ENCODE data around the gene OCRL. TPM values are rescaled to one million over a fixed set of nuclear protein-coding genes. Genes with fewer than 3 reads are reported as not detected.
"Not testable (repeated sequence)": the region's sequence is repeated elsewhere in the genome, so short reads cannot be mapped to it uniquely, and the experiment has no call there.

OCRL gene
- total RNA-seq, 1 experiment from 2014 or later, result 53.7 TPM

DNA sequence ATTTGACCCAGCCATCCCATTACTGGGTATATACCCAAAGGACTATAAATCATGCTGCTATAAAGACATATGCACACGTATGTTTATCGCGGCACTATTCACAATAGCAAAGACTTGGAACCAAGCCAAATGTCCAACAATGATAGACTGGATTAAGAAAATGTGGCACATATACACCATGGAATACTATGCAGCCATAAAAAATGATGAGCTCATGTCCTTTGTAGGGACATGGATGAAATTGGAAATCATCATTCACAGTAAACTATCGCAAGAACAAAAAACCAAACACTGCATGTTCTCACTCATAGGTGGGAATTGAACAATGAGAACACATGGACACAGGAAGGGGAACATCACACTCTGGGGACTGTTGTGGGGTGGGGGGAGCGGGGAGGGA is 24.3 kb downstream of the OCRL start:
- H3K9me3 ChIP-seq (ENCODE audit: control insufficient read depth, insufficient read depth, low read depth, low read length); H3K4me3 ChIP-seq (ENCODE audit: low read depth in 2 of 2, low read length in 2 of 2); CTCF ChIA-PET: not testable (repeated sequence)

DNA sequence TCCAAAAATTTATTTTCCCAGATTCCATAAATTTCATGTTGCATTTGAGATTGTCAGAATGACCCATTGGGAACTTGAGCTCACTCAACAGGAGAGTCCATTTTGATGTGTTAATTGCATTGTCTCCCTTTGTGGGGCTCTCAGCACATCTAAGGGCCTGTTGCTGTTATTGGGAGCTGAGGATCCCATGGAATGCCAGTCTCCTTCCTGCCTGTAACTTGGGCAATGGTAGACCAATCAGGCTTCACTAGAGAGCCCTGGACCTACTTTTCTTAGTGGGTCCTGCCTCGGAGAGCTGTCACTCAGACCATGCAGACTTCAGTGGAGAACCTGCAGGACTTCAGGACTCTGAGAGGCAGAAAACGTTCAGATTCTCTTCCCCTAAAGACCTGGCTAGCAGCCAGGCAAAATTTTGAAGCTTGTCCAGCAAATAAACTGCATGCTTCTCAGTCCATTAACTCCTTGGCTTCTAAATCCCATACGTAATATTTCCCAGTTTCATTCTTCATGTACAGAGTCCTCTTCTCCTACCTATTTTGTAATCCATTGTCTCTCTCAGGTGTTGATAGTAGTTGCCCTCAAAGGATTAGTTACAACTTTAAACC is 25.1 kb downstream of the OCRL start:
- intact Hi-C loops (cut with micrococcal nuclease; ENCODE audit: unreplicated experiment), result no loop called here
- no peak overlapping the region for H3K27ac ChIP-seq (ENCODE audit: low read length)
- H3K4me3 ChIP-seq (ENCODE audit: low read depth in 2 of 2, low read length in 2 of 2), result no peak overlapping the region

More for the DNA sequence above, 24.3 kb downstream of the OCRL start:
- ATAC-seq; POLR2A ChIA-PET; DNase-seq (ENCODE audit: low read depth, low spot score); BruUV-seq (replicated peaks); H3K27me3 ChIP-seq (ENCODE audit: control insufficient read depth, insufficient read depth, low read length); in situ Hi-C loops (cut with HindIII; ENCODE audit: low pct_unique_long_range_greater_than_20kb, low sequenced_read_pairs); H3K4me1 ChIP-seq (ENCODE audit: control insufficient read depth, insufficient read depth, low read length); intact Hi-C loops (cut with micrococcal nuclease; ENCODE audit: unreplicated experiment); H3K27ac ChIP-seq (ENCODE audit: low read length): not testable (repeated sequence)
- peaks cover 31% of the 10 kb centered on the region for H3K36me3 ChIP-seq (ENCODE audit: control insufficient read depth, insufficient read depth, low read length)

DNA sequence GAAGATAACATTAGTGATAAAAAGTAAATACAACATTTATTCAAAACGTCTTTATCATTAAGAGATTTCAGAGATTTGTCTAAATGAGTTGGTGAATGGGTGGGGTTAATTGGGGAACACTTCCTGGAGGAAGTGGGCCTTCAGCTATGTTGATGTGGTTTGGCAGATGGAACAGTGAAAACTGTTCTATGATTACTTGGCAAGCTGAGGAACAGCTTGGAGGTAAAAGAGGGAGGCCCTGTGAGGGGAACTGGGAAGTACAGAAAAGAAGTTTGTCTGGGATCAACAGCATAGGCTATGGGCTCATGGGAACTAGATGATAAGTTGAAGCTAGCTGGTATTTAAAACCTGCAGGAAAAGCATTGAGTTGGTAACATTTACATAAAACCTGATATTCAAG is 26.0 kb downstream of the OCRL start:
- Histone ChIP-seq H3K36me3 (ENCODE audit: control insufficient read depth, insufficient read depth, low read length) (peaks cover 29% of the 10 kb centered on the region), H3K27ac (ENCODE audit: low read length) (no peak overlapping the region), H3K9me3 (ENCODE audit: control insufficient read depth, insufficient read depth, low read depth, low read length) (no peaks in the 10 kb centered on the region), H3K4me3 (ENCODE audit: low read depth in 2 of 2, low read length in 2 of 2) (no peak overlapping the region), H3K4me1 (ENCODE audit: control insufficient read depth, insufficient read depth, low read length) (no peaks in the 10 kb centered on the region), H3K27me3 (ENCODE audit: control insufficient read depth, insufficient read depth, low read length) (no peaks in the 10 kb centered on the region)
- in situ Hi-C loops (cut with HindIII; ENCODE audit: low pct_unique_long_range_greater_than_20kb, low sequenced_read_pairs) (no loop called here), intact Hi-C loops (cut with micrococcal nuclease; ENCODE audit: unreplicated experiment) (no loop called here)
- TF ChIP-seq TCF7L2 (IDR thresholded peaks at IDR 0.05; ENCODE audit: low read depth, low read length) (no peak), POLR2AphosphoS5 (IDR thresholded peaks at IDR 0.05; ENCODE audit: low read depth, low read length) (no peak), SIN3A (IDR thresholded peaks at IDR 0.05; ENCODE audit: borderline replicate concordance, insufficient read depth, low read depth, low read length) (no peak)
- TF ChIP-seq, protein P1, sequence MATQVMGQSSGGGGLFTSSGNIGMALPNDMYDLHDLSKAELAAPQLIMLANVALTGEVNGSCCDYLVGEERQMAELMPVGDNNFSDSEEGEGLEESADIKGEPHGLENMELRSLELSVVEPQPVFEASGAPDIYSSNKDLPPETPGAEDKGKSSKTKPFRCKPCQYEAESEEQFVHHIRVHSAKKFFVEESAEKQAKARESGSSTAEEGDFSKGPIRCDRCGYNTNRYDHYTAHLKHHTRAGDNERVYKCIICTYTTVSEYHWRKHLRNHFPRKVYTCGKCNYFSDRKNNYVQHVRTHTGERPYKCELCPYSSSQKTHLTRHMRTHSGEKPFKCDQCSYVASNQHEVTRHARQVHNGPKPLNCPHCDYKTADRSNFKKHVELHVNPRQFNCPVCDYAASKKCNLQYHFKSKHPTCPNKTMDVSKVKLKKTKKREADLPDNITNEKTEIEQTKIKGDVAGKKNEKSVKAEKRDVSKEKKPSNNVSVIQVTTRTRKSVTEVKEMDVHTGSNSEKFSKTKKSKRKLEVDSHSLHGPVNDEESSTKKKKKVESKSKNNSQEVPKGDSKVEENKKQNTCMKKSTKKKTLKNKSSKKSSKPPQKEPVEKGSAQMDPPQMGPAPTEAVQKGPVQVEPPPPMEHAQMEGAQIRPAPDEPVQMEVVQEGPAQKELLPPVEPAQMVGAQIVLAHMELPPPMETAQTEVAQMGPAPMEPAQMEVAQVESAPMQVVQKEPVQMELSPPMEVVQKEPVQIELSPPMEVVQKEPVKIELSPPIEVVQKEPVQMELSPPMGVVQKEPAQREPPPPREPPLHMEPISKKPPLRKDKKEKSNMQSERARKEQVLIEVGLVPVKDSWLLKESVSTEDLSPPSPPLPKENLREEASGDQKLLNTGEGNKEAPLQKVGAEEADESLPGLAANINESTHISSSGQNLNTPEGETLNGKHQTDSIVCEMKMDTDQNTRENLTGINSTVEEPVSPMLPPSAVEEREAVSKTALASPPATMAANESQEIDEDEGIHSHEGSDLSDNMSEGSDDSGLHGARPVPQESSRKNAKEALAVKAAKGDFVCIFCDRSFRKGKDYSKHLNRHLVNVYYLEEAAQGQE (IDR thresholded peaks at IDR 0.05; ENCODE audit: insufficient read depth in 1 of 2, low read depth in 2 of 2, low read length in 1 of 2), result no peak
- TF ChIP-seq, protein P2, sequence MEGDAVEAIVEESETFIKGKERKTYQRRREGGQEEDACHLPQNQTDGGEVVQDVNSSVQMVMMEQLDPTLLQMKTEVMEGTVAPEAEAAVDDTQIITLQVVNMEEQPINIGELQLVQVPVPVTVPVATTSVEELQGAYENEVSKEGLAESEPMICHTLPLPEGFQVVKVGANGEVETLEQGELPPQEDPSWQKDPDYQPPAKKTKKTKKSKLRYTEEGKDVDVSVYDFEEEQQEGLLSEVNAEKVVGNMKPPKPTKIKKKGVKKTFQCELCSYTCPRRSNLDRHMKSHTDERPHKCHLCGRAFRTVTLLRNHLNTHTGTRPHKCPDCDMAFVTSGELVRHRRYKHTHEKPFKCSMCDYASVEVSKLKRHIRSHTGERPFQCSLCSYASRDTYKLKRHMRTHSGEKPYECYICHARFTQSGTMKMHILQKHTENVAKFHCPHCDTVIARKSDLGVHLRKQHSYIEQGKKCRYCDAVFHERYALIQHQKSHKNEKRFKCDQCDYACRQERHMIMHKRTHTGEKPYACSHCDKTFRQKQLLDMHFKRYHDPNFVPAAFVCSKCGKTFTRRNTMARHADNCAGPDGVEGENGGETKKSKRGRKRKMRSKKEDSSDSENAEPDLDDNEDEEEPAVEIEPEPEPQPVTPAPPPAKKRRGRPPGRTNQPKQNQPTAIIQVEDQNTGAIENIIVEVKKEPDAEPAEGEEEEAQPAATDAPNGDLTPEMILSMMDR (IDR thresholded peaks at IDR 0.05), result no peak
- POLR2A ChIA-PET, result no interaction called here
- no peak for ATAC-seq
- DNase-seq (ENCODE audit: low read depth, low spot score), result no peak
- no TSS peak for BruUV-seq (replicated peaks)
- CTCF ChIA-PET, result no interaction called here

More for the DNA sequence above, 25.1 kb downstream of the OCRL start:
- DNase-seq (ENCODE audit: low read depth, low spot score) (no peak), ATAC-seq (no peak)
- POLR2A ChIA-PET, result no interaction called here
- H3K4me1 ChIP-seq (ENCODE audit: control insufficient read depth, insufficient read depth, low read length), result no peaks in the 10 kb centered on the region
- no TSS peak for BruUV-seq (replicated peaks)
- in situ Hi-C loops (cut with HindIII; ENCODE audit: low pct_unique_long_range_greater_than_20kb, low sequenced_read_pairs), result no loop called here
- no peaks in the 10 kb centered on the region for H3K27me3 ChIP-seq (ENCODE audit: control insufficient read depth, insufficient read depth, low read length)
- no peak for TF ChIP-seq SIN3A (IDR thresholded peaks at IDR 0.05; ENCODE audit: borderline replicate concordance, insufficient read depth, low read depth, low read length)
- TF ChIP-seq, protein P2 (IDR thresholded peaks at IDR 0.05), result no peak
- TF ChIP-seq TCF7L2 (IDR thresholded peaks at IDR 0.05; ENCODE audit: low read depth, low read length), result no peak
- TF ChIP-seq POLR2AphosphoS5 (IDR thresholded peaks at IDR 0.05; ENCODE audit: low read depth, low read length), result no peak
- TF ChIP-seq, protein P1 (IDR thresholded peaks at IDR 0.05; ENCODE audit: insufficient read depth in 1 of 2, low read depth in 2 of 2, low read length in 1 of 2), result no peak
- CTCF ChIA-PET, result no interaction called here
- peaks cover 34% of the 10 kb centered on the region for H3K36me3 ChIP-seq (ENCODE audit: control insufficient read depth, insufficient read depth, low read length)
- no peaks in the 10 kb centered on the region for H3K9me3 ChIP-seq (ENCODE audit: control insufficient read depth, insufficient read depth, low read depth, low read length)

Measured in Panc1 (cell line).